Activated CD8-positive, alpha-beta memory T cell treated with anti-CD3 and anti-CD28 coated beads for 1 hour (primary cell): ENCODE results near the gene WNT8A.

Source experiments
- DNase-seq, 2 donors: peaks; one replicate each; pipeline ENCODE4 v3.0.0-alpha.2; 2020; ENCODE audit warnings: low read depth in 1 of 2; ENCODE audit errors: extremely low read depth in 1 of 2

WNT8A gene

DNA sequence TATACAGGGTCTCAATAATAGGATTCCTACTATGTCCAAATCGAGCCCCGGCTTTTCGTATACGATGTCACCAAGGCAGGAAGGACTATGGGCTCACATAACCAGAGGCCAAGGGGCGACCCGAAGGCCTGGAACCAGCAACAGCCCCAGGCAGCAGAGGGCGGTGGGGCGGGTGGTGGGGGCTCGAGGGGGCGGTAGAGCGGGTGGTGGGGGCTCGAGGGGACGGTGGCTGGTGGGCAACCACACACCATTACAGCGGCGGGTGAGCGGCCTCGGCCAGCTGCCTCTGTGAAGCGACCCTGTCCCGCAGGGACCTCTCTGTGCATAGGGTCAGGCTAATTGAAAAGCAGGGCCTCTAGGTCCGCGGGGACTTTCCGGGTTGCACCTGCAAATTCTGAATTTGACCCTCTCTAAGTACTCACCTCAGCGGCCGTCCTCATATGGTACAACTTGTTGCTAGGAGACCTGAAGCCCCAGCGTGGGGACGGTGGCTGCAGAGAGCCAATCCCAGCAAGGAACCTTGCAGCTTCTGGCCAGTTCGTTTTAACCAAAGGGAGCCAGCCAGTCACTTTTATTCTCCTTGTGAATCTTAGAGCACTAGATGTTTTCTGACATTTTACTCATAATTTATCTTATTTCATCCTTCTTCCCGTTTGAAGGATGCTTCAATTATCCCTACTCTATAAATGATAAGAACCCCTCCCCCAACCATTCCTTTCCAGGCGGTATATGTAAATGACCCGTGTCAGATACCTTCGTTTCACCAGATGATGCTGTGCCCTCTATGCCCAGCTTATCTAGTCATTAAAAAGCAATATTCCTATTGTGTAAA is 55.3 kb downstream of the WNT8A start, which contains the start of gene NME5:
TSS of gene NME5 (minus strand) at position 480 of the 832 bp plus-strand sequence. CDS start 648 bp downstream, outside the sequence.
- DNase-seq = no peak

DNA sequence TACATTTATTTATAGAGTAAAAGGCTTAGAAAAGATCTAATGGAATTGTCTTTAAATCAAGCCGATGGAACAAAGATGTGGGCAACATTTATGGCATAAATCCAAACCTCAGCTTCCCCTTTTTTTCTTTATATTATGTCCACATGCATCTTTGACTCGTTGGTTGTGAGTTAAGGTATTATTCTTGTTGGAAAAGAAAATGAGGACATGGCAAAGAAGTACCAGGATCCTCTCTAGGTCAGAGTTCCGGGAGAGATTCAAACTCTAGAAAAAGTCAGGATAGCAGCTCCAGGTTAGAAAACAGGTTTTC is 55.9 kb downstream of the WNT8A start:
- no peak for DNase-seq

DNA sequence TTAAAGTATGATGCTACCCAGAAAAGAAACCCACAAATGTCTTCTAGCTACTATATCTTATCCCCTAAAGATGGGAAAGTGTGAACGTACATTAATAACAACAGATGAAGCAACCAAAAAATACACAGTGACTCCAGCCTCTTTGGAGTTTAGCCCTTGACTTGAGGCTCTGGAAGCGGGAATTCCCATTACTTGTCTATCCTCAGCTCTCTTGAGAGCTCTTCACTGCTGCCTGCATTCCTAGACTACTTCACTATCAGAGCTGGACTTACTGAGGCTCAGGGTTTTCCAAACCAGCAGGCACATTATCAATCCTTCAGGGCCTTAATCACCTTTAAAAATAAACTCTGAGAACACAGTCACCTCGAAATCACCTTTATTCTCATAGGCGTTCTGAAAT is 56.4 kb downstream of the WNT8A start:
- no peak for DNase-seq
